GM12874 (cell line): ENCODE results near the gene STK32A.

Experiments used
- TF ChIP-seq, protein P1 (sequence below): IDR thresholded peaks from 2 replicates; pipeline ENCODE4 v1.5.1; 2011; ENCODE audit warnings: low read depth, mild to moderate bottlenecking, control low read depth, low read length, moderate library complexity; ENCODE audit not compliant: insufficient read depth

STK32A gene

DNA sequence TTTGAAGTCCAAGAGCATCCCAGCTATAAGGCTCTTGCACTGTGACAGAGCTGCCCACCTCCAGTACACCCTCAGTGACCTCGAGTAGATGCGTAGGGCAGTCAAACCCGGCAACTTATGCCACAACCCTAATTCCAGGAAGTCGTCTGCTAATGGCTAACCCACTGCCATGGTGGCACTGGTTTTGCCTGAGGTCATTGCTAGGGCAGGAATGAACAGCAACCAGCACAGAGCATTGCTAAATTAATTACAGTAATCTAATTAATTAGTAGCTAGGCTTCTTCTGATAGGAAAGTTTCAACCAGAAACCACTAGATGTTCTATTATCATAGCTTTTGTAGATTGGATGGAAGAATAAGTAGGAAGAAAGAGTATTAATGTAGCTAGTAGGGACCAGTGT lies 152.3 kb downstream of the STK32A start:
- TF ChIP-seq, protein P1, sequence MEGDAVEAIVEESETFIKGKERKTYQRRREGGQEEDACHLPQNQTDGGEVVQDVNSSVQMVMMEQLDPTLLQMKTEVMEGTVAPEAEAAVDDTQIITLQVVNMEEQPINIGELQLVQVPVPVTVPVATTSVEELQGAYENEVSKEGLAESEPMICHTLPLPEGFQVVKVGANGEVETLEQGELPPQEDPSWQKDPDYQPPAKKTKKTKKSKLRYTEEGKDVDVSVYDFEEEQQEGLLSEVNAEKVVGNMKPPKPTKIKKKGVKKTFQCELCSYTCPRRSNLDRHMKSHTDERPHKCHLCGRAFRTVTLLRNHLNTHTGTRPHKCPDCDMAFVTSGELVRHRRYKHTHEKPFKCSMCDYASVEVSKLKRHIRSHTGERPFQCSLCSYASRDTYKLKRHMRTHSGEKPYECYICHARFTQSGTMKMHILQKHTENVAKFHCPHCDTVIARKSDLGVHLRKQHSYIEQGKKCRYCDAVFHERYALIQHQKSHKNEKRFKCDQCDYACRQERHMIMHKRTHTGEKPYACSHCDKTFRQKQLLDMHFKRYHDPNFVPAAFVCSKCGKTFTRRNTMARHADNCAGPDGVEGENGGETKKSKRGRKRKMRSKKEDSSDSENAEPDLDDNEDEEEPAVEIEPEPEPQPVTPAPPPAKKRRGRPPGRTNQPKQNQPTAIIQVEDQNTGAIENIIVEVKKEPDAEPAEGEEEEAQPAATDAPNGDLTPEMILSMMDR, result no peak

DNA sequence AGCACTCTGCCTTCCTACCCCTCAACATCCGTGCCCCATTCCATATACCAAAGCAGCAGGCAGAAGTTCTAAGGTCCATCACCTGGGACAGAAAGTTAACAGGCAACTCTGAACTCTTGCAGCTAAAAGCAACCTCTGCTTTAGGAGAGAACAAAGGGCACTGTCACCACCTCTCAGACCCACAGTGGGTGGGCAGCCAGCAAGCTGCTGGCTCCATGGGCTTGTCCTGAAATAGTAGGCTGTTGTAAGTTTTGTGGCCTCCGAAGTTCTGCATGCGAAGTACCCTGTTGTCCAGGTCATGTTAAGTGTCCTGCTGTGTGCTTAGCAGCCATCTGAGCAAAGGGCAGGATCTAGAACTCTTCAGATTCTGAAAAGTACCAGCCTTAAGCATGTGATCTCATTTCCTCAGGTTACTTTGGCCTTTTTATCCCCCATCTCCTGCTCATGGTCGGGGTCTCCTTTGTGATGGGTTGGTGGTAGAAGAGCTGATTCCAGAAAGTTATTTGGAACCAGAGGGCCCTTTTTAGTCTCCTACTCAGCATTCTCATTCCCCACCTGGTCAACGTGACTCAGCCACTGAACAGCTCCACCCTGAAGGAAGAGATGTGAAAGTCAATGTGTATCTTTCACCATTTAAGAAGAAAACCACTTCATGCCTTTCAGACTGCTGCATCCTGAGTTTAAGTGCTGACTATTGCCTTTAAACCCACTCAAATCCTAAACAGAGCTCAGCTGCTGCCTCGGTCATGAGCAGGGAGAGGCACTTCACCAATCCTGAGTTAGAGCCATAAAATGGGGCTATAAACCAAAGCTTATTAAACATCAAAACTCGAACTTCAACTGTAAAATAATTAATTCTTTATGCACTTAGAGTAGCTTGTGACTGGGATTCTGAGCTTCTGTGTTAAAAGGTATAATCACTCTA lies 153.6 kb downstream of the STK32A start:
- TF ChIP-seq, protein P1, result no peak

DNA sequence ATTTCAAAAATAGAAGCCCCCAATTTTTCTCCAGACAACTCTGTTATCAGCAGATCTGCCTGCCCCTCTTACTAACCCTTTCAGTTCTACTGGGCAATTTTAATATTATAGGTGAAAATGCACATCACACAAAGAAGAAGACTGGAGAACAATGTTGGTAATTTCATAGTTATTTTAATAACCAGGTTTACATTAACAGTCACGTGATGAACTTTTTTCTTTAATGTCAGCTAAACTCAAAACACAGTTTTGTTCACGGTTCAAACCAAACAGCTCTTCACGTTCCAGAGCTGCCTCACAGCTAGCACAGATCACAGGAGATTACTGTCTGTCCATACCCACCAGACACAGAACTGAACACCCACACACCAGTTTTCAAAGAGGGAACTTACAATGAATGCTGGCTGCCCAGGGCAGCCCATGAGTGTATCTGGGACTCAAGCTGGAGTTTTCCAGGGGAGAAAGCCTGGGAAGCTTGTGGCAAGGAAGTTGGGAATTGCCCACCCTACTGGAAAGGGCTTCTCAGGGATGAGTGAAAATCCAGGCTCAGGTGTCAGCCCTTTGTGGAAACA lies 155.9 kb downstream of the STK32A start:
- TF ChIP-seq, protein P1, result no peak

DNA sequence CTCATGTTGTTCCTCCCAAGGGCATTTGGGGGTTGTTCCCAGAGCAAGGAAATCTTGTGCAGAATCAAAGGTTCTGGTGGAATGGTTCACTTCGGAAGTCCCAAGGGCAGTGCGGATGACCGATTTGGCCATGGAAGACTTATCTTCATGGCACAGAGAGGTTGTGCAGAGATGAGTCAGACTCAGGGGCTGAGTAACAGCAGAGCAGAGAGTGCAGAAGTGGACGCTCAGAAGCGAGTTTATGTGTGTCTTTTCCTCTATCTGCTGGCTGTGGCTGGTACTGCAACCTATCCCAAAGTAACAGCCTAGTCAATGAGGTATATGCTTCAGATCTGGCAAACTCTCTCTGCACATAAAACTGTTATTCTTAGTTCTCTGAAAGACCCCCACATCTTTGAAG lies 157.0 kb downstream of the STK32A start:
- TF ChIP-seq, protein P1, result peak; percentile 57

DNA sequence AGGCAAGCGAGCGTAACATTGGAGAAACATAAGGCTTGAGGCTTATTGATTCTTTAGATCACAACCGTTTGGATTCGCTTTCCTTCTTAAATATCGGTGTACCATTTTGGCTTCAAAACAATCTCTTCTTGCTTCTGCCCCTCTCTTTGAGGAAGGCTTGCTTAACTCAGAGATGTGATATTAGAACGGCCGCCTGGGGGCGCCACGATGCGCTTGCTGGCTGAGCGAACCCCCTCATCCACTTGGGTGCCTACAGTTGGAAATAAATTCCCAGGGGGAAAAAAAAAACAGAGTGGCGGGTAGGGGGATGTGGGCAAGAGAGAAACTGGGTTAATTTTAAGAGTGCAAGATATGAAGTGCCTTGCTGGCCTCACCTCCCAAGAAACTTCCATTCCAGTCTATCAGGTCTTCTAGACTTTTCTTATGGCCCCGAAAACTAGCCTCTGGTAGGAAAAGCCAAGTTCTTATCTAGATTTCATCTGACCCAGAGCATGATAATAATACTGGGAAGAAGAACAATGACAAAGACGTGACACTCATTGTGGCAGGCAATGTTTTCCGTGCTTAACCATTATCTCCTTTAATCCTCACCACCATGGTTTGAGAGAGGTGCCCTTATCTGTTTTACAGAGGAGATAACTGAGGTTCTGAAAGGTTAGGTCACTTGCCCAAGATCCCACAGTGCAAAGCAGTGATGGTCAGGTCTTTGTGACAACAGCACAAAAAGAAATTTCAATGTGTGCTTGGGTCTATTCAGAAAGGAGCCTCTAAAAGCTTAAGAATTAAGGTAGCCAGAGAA lies 159.2 kb downstream of the STK32A start:
- TF ChIP-seq, protein P1, result peak; percentile 45

DNA sequence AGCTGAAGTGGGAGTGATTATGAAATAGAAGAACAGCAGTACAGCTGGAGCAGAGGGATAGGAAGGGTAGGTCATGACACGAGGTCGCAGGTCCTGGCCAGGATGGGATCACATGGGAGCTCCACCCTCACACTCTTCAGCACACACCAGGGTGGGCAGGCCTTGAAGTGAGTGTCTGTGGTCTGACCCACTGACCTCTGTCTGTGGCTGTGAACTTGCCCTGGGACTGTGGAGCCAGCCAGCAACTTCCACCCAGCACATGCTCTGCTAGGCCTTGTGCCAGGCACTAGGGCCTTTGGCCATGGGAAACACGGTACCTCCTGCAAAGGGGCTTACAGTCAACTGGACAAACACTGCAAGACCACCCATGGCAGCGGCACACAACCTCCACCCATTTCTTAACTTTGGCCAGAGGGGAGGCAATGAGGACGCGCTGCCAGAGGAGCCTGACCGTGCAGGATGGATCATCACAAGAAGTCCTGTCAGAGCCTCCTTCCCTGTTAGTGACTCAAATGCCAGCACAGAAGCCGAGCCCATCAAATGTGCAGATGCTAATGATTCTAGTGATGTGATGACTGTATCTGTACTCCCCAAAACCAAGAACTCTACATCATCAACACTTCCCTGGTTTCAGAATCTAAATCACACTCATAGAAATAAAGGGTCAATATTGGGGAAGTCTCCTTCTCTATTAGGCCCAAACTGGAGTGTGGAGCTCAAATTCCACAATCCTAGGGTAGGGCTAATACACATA lies 161.4 kb downstream of the STK32A start:
- TF ChIP-seq, protein P1, result no peak
